Panc1 (cell line): ENCODE measurements around the gene ELOVL1.

Experiments used
- CTCF ChIP-seq: fragments of 450-650 bp; IDR thresholded peaks from 2 replicates; pipeline ENCODE4 v1.5.1; 2017; ENCODE audit warnings: mild to moderate bottlenecking
- POLR2AphosphoS5 ChIP-seq: IDR thresholded peaks from 2 replicates; pipeline ENCODE4 v1.6.1; 2012; ENCODE audit warnings: mild to moderate bottlenecking, low read depth, low read length, moderate library complexity

GRCh38 chr1:43404353-43404752 lies 36.5 kb upstream of the ELOVL1 start:
- TF ChIP-seq CTCF (no peak), POLR2AphosphoS5 (no peak)
